SU-DHL-6 (cell line): ENCODE data around the gene TTC12.

Experiments
- H2AFZ ChIP-seq: fragments of 200-600 bp; sonication (generic); 2 replicates; pipeline ENCODE4 v1.6.1; 2014; ENCODE audit warnings: low read depth, mild to moderate bottlenecking, moderate library complexity, mixed read lengths, antibody characterized with exemption, low read length; ENCODE audit not compliant: severe bottlenecking
- H3F3A ChIP-seq: fragments of 200-600 bp; shearing (Covaris generic); 2 replicates; pipeline ENCODE4 v1.6.0; 2016; ENCODE audit warnings: antibody characterized with exemption, mild to moderate bottlenecking; ENCODE audit not compliant: insufficient read depth
- H3K27ac ChIP-seq: fragments of 200-600 bp; sonication (generic); 2 replicates; pipeline ENCODE4 v1.5.1; 2016; ENCODE audit warnings: low read depth, mild to moderate bottlenecking, low read length, moderate library complexity, mixed read lengths
- H3K27me3 ChIP-seq: fragments of 200-600 bp; sonication (generic), shearing (Covaris generic); 2 replicates; pipeline ENCODE4 v1.6.0; 2014; ENCODE audit warnings: mild to moderate bottlenecking, low read length
- H3K36me3 ChIP-seq: fragments of 200-600 bp; sonication (generic); 2 replicates; pipeline ENCODE4 v1.6.1; 2014; ENCODE audit warnings: mild to moderate bottlenecking, low read length, mixed read lengths
- H3K4me2 ChIP-seq: fragments of 300-600, 200-600 bp; shearing (Covaris generic), sonication (generic); 2 replicates; pipeline ENCODE4 v1.6.0; 2014; ENCODE audit warnings: low read length, low read depth, mild to moderate bottlenecking; ENCODE audit not compliant: poor library complexity, severe bottlenecking
- H3K4me3 ChIP-seq: fragments of 200-600 bp; sonication (generic); 2 replicates; pipeline ENCODE4 v1.5.1; 2014; ENCODE audit warnings: antibody characterized with exemption, low read length, mild to moderate bottlenecking, mixed read lengths; ENCODE audit not compliant: insufficient read depth, poor library complexity, severe bottlenecking
- H3K79me2 ChIP-seq: fragments of 200-600 bp; sonication (generic); 2 replicates; pipeline ENCODE4 v1.6.1; 2014; ENCODE audit warnings: mild to moderate bottlenecking, low read length, moderate library complexity; ENCODE audit not compliant: insufficient read depth
- H3K9ac ChIP-seq: fragments of 200-600 bp; sonication (generic); 2 replicates; pipeline ENCODE4 v1.7.0; 2014; ENCODE audit warnings: mild to moderate bottlenecking, low read length
- H3K9me2 ChIP-seq: fragments of 200-600 bp; sonication (generic); replicated peaks from 2 replicates; pipeline ENCODE4 v1.6.1; 2014; ENCODE audit warnings: low read length; ENCODE audit not compliant: insufficient read depth
- H3K9me3 ChIP-seq: fragments of 200-600 bp; sonication (generic); 2 replicates; pipeline ENCODE4 v1.6.1; 2014; ENCODE audit warnings: low read length, mixed read lengths; ENCODE audit not compliant: insufficient read depth
- H4K20me1 ChIP-seq: fragments of 200-600 bp; sonication (generic); 2 replicates; pipeline ENCODE4 v1.6.1; 2014; ENCODE audit warnings: low read depth, mild to moderate bottlenecking, antibody characterized with exemption, low read length, moderate library complexity, mixed read lengths
- CTCF ChIP-seq: fragments of 200-600 bp; sonication (generic); IDR thresholded peaks from one replicate; pipeline ENCODE4 v1.5.1; 2017; ENCODE audit warnings: antibody characterized with exemption, mild to moderate bottlenecking, low read length, moderate library complexity; ENCODE audit not compliant: insufficient read depth, poor library complexity, severe bottlenecking
- EZH2phosphoT487 ChIP-seq: fragments of 200-600 bp; sonication (generic), shearing (Covaris generic); conservative IDR thresholded peaks from 2 replicates; pipeline ENCODE4 v1.6.1; 2018; ENCODE audit warnings: mild to moderate bottlenecking, antibody characterized with exemption, low read length, moderate library complexity, mixed read lengths

Gene TTC12

DNA sequence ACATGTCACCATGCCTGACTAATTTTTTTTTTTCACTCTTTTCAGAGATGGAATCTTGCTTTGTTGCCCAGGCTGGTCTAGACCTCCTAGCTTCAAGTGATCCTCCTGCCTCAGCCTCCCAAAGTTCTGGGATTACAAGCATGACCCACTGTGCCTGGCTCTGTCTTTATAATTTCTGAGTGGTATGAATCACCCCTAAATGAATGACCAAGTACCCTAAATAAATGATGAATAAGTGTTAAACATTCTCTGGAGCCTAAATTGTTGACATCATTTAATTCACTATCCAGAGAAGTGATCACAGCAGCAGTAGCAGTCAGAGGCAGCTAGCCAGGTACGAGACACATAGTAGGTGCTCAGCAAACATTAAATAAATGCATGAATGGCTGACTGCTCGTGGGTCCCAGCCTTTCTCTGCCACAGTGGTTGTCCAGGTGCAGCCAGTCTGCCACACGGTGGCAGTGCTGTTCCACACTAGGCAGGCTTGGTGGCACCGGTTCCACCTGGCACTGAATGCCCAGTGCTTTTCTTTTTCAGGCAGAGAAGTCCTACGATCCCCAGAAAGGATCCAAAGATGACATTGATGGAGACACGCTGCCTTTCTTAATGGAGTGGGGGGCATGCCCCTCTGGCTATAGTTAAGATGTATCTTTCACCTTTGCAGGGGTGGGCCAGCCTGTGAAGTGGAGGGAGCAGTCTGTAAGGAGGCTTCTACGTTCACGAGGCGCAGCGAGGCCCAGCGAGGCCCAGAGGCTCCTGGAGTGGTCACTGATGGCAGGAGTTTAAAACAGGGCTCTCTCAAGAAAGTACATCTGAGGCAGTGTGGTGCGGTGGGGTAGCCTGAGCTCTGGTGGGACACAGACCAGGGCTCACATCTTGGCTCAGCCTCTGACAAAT is 8.7 kb upstream of the TTC12 start:
- no peaks in the 10 kb centered on the region for H3K27me3 ChIP-seq
- no peak overlapping the region for H3K9ac ChIP-seq
- no peaks in the 10 kb centered on the region for H3K9me3 ChIP-seq
- no peaks in the 10 kb centered on the region for H4K20me1 ChIP-seq
- H3F3A ChIP-seq, result no peaks in the 10 kb centered on the region
- no peak overlapping the region for H3K27ac ChIP-seq
- TF ChIP-seq CTCF (peak; percentile 86), EZH2phosphoT487 (no peak)
- H3K4me2 ChIP-seq, result no peak overlapping the region
- no peaks in the 10 kb centered on the region for H3K36me3 ChIP-seq
- no peak overlapping the region for H2AFZ ChIP-seq
- no peaks in the 10 kb centered on the region for H3K9me2 ChIP-seq
- H3K79me2 ChIP-seq, result no peaks in the 10 kb centered on the region
- H3K4me3 ChIP-seq, result no peak overlapping the region

DNA sequence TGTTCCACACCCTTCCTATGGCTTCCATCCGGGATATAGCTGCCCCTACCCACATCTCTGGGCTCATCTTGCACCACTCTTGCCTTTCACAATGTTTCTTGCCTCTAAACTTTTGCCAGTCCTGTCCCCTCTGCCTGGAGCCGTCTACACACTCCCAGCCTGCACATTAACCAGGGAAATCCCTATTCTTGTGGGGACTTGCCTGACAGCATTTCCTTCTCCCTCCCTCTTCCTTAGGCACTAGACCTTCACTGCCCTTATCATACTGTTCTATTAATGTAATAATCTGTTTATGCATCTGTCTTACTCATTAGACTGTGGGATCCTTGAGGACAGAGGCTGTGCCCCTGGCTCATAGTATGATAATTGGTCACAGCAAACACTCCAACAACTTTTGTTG is 5.8 kb upstream of the TTC12 start:
- no peaks in the 10 kb centered on the region for H4K20me1 ChIP-seq
- no peak overlapping the region for H2AFZ ChIP-seq
- no peaks in the 10 kb centered on the region for H3K79me2 ChIP-seq
- H3K4me3 ChIP-seq, result no peak overlapping the region
- H3K27ac ChIP-seq, result no peak overlapping the region
- no peak overlapping the region for H3K9ac ChIP-seq
- H3K9me3 ChIP-seq, result no peaks in the 10 kb centered on the region
- no peaks in the 10 kb centered on the region for H3K27me3 ChIP-seq
- TF ChIP-seq EZH2phosphoT487, result no peak
- TF ChIP-seq CTCF, result no peak
- no peaks in the 10 kb centered on the region for H3K36me3 ChIP-seq
- no peaks in the 10 kb centered on the region for H3K9me2 ChIP-seq
- no peaks in the 10 kb centered on the region for H3F3A ChIP-seq
- no peak overlapping the region for H3K4me2 ChIP-seq

DNA sequence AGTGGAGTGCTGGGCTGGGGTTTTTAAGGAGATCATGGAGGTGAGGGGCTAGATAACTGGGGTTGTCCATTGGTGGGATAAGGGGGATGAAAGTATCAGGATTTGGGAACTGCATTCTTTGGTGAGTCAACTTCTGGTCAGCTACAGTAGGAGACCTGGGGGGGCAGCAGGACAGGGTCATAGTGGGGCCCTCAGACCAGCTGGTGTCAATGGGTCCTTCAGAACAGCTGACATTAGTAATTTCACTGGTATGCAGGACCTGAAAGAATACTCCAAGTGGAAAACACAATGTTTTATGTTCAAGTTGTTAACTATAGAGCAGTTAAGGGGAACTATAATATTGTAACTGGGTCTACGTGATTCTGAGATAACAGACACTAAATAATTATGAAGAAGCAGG is 2.8 kb upstream of the TTC12 start:
- no peak overlapping the region for H3K4me3 ChIP-seq
- 0 out of 2 replicates have a peak, but pooled peaks cover 3% of the 10 kb centered on the region for H3F3A ChIP-seq
- no peaks in the 10 kb centered on the region for H4K20me1 ChIP-seq
- H3K27ac ChIP-seq, result no peak overlapping the region
- no peaks in the 10 kb centered on the region for H3K36me3 ChIP-seq
- no peaks in the 10 kb centered on the region for H3K9me2 ChIP-seq
- no peaks in the 10 kb centered on the region for H3K9me3 ChIP-seq
- no peak overlapping the region for H3K4me2 ChIP-seq
- H3K9ac ChIP-seq, result no peak overlapping the region
- TF ChIP-seq EZH2phosphoT487 (no peak), CTCF (no peak)
- no peaks in the 10 kb centered on the region for H3K27me3 ChIP-seq
- H2AFZ ChIP-seq, result no peak overlapping the region
- H3K79me2 ChIP-seq, result no peaks in the 10 kb centered on the region
